Fibroblast of skin of abdomen (primary cell): ENCODE results near the gene PTPRD.

ENCODE experiments used
- DNase-seq: peaks from one replicate; pipeline ENCODE4 v3.0.0-alpha.2; 2013

Gene PTPRD

DNA sequence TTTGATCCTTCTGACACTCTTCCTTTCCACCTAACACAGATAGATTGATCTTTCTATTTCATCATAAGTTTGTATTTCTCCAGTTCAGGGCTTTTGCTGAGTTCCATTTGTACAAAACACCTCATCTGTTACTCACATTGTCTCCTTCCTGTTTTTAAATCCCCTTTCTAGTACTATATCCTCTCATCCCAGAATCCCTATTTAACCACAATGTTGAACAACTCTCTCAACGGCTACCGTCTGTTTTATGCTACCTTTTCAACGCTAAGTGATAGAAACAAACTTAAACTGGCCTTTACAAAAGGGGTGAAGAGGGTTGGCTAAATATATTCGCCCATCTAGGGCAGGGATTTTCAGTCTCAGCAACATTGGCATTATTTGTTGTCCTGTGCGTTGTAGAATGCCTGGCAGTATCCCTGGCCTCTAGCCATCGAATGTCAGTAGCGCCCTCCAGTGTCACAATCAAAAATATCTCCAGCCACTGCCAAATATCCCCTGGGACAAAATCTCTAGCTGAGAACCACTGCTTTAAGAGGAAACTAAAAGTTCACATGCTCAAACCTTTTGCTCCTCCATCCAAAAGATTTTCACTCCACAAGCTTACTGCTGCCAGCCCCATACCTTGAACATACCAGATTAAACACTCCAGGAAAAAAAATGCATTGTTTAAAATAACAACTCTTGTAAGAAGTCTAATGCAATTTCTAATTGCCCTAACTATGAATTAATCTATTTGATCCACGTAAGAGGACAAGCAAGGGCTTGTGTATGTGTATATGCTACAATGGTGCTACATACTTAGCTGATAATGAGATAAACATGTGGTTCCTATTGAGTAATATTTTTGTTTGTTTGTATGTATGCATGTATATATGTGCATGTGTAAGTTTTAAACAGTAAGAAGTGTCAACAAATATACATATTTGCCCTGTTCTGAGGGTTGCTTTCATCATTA lies 344.0 kb downstream of the PTPRD start:
- DNase-seq, result peak; percentile 45

DNA sequence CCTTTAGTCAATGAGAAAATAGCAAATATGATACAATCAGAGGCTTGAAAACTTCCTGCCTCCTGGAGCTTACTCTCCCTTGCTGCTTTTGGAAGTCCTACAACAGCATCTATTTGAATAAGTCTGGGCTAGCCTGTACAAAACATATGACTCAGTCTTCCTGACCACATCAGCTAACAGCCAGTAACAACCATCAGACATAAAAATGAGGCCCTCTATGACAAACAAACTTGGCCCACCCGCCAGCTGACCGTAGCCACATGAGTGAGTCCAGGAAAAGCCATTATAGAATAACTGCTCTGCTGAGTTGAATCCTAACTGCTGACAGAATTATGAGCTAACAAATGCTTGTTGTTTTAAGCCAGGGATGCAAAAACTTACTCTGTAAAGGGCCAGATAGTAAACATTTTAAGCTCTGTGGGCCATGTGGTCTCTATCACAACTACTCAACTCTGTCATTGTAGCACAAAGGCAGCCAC lies 347.6 kb downstream of the PTPRD start:
- peak; percentile 91 for DNase-seq

DNA sequence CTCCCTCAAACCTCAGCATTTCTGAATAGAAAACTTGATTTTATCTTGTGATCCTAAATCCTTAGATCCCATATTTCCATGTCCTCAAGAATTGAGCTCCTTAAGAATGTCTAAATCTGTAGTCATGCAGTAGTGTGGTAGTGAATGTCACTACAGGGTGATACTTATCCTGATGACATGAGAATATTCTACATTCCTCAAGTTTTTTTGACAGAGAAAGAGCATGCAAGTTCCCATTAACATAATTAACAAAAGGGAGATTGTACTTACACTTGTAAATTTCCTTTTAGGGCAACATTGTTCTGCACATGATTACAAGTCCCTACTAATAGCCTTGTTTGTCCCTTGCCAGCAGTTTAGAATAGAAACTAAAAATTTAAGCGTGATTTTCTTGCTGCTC lies 352.3 kb downstream of the PTPRD start:
- no peak for DNase-seq

DNA sequence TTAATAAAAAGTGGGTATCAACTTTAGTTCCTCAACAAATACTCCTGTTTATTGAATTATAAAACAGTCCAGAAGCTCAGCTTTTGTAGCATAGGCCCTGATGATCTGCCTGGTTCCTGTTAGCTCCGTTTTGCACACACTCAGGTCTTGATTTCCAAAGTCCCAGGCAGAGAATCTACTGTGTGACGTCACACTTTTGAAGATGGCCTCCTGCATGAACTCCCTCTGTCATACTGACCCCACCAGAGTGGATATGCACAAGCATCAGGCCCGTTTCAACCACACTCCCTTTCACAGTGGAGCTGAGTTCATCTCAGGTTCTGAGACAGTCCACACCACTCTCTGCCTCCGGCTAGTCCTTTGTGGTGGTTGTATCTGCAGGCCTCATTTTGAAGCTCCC lies 353.1 kb downstream of the PTPRD start:
- no peak for DNase-seq

DNA sequence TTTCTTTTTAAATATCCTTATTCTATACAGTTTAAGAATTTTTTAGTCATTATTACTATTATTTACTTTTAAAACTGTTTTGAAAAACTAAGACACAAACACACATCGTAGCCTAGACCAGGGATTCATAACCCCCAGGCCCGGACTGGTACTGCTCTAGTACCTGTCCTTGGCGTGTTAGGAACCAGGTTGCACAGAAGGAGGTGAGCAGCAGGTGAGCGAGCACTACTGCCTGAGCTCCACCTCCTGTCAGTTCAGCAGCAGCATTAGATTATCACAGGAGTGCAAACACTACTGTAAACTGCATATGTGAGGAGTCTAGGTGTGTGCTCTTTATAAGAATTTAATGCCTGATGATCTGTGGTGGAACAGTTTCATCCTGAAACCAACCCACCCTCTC lies 357.0 kb downstream of the PTPRD start:
- DNase-seq, result no peak

DNA sequence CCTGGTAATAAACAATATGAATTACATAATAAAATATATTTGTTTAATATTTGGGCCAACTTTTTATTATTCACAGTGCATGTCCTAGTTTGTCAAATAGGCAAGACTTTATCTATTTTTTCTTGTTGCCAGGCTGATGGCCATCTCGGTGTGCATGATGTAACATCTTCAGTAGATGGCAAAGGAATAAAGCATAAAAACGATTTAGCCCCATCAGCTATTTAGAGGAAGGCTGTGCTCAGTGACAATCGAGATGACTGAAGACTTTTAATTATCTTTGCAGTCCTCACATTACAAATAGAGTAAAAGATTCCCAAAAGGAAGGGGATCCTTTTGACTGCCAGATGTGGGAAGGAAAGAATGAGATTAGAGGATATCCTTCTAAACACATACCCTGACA lies 358.5 kb downstream of the PTPRD start:
- DNase-seq, result no peak

DNA sequence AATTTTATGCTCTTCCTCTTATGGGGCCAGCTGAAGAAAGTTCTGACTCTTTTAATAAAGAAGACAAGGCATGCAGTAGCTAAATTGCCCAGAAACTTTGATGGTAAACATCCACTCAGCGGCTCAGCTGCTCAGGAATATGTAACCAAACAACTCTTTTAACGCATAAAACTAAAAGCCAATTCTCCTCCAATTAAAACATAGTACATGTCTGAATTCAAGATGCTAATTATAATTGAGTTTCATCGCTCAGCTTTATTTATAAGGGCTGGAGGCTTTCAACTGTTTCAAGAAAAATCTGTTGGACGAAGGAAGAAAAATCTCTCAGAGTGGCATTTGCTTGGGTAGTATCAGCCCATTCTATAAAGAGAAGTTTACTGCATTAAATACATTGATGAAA lies 359.5 kb downstream of the PTPRD start:
- no peak for DNase-seq

DNA sequence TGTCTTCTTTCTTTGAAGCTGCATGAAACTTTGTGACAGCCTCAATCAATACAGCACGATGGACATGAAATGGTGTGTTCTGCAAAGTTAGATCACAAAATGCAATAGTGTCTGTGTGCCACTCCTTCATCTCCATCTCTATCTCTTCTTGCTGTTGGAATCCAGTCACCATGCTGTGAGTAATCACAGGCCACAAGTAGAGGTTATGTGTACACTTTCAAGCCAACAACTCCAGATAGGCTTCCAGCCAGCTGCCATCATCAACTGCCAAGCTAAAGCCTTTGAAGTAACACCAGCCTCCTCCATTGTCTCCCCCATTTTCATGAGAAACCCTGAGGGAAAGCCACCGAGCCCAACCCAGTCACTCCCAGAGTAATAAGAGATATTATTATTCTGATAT lies 360.6 kb downstream of the PTPRD start:
- no peak for DNase-seq

DNA sequence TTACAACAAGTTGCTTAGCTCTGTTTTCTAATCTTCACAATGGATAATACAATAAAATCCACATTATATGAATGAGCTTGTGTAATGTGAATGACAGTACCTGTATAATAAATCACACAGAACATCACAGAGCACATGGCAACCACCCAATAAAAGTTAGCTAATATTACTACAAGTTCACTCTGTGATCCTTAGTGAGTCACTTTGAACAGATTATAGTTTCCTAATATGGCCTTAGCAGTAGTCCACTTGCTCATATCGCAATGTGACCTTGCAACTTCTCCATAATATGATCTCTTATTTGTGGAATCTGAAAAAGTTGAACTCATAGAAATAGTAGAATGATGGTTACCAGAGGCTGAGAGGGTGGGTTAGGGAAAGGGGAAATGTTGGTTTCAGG lies 361.3 kb downstream of the PTPRD start:
- peak; percentile 82 for DNase-seq

DNA sequence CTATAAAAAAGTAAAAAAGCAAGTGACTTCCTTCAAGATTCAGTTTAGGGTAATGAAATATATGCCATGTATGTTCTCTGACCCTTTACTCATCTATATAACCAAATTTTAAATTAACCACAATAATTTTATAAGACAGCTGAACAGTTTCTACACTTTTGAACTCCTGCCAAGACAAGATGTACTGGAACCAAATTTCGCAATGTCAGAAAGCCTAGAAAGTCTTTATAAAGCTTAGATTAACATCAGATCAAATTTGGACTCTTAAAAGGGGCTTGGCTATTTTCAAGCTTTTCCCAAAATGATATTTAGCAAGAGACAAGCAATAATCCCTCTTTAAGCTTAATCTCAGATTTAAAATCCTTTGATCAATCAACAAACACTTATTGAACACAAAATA lies 362.6 kb downstream of the PTPRD start:
- DNase-seq, result peak; percentile 59

DNA sequence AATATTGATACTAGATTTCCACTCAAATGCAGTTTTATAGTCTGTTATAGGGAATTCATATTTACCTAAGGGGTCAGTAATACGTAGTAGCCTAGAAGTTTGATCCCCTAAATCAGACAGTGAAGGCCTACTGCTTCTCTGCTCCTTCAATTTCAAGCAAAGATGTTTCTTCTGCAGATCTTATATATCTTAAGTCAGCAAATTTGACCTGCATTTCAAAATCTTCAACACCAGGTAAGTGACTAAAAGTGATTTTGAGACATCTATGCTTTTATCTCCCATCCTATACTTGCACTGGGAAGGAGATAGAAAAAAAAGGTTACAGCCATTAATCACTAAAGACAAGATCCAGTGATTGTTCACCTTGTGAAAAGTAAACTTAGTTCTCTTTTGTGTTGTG lies 363.9 kb downstream of the PTPRD start:
- DNase-seq, result no peak

DNA sequence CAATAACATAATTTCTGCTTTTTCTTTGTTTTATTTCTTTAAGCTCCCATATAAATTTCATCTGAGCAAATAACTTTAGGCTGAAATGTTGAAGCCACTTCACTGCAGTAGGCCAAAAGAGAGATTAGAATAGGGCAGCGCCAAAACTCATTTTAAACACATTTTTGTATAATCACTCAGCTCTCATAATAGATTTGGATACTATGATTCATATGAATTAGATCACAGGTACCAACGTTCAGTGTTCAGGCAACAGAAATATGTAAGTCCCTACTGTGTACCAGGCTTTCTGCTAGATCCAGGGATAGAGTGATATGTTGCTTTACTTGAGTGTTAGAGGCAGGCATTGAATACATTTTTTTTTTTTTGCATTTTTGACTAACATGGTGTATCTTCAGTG lies 370.5 kb downstream of the PTPRD start:
- DNase-seq, result no peak

DNA sequence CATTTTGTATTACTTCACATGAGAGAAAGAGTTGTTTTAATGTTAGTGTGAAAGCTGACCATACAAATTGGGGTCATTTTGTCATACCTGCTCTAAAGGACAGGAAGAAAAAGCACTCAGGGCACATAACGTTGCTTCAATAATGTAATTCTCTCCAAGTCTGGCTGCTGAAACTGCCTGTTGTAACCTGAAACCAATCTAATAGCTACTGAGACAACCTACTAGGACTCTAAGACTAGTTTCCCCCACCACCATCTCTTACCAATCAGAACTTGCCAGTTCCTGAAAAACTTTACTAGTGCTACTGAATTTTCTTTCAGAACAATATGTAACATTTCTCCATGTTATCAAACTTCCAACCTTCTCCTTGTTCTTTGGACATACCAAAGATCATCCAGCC lies 374.7 kb downstream of the PTPRD start:
- no peak for DNase-seq

DNA sequence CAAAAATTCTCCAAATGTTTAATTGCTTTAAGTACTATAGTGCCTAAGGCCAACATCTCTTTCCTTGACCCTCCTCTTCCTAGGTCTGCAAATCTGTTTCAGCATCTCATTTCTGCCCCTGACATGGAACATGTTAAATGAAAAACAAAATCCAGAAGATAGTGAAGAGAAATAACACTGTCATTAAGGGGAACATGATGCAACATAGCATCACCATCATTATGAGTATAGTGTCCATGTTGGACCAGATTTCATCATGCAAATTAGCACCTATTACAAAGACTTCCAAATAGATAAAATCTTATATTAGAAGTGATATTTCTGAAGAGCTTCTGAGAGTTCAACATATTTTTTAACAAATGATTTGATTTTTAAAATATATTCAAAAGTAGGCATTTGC lies 375.2 kb downstream of the PTPRD start:
- DNase-seq, result no peak

DNA sequence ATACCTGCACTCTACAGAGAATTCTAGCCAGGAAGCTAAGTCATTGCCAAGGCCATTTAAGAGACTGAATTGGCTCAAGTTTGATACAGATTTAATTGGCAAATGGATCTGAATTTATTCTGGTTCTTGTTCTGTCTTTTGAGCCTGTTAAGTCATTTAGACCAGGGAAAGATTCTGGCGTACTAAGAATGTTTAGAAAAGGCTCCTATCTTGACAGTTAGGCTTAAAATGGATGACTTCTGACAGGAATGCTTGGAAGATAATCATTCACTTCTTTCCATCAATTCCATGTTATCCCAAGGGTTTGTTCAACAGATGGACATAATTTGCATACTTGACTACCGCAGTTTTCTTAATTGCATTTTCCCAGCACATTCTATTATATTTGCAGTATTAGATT lies 376.6 kb downstream of the PTPRD start:
- peak; percentile 12 for DNase-seq

DNA sequence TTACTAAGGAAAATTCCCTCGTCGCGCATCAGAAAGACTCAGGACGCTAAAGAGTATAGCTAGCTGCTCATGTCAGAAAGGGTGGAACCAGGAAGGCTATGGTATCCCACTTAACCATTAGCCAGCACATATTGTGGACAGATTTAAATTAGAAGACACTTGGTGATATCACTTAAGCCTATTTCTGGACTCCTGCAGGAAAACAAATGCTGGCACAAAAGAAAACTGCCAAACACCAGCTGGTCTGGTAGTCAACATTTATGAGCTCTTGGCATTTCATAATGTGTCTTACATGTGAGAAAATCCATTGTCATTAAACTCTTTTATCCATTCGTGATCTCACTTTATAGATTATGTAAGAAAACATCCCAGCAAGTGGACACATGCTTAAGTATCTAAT lies 377.4 kb downstream of the PTPRD start:
- no peak for DNase-seq

DNA sequence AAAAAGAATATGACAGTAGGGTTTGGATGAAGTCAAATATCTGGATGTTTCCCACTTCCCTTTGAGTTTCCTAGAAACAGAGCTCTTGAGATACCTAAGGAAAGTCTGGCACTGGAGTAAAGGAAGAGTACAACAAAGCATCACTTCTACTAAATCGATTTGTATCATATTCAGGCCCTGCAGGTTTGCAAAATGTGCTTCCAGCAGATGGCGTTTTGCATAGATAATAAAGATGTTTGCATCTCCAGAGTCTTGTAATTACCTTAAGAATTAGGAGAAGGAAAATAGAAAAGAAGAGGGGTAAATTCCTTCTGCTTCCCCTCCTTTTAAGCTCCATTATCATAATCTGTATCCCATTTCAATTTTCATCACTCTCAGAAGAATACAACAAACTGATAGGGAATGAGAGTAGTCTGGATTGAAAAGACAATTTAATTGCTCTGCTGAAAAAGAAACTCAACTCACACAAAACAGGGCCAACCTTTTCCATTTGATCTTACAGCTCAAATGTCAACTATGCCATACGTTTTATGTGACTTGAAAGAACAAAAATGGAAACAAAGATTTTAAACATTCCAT lies 380.4 kb downstream of the PTPRD start:
- DNase-seq, result peak; percentile 13

DNA sequence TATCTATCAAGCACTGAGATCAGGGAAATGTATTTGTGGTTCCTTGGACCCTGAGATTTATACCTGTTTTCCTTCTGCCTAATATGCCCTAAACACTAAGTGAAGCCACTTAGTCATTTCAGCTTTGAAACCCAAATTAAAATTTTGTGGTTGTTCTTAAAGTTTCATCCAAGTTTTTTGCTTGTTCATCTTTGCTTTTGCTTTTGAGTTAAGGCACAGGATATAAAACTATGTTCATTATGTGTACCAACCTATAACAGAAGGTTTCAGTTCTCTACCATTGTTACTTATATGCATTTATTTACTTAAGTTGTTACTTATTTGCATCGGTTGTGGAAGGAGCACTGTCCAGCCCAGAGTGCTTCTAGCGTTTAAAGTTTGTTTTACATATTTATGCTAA lies 382.3 kb downstream of the PTPRD start:
- no peak for DNase-seq

DNA sequence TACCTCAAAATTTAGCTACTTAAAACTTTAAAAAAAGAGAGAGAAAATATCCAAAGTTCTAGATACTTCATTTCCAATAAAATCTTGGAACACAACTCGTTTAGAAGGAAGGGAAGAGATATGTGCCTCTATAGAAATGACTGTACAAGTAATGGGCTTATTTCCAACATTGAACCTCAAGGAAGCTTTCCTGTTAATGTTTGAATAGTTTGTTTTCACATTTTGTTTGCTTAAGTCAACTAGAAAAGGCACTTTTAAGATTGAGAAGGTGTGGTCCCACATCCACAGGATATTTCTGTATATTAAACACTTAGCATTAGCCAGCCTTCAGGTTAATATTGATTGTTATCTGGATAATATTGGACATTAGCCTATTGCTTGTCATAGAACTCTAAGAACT lies 384.7 kb downstream of the PTPRD start:
- DNase-seq, result no peak

DNA sequence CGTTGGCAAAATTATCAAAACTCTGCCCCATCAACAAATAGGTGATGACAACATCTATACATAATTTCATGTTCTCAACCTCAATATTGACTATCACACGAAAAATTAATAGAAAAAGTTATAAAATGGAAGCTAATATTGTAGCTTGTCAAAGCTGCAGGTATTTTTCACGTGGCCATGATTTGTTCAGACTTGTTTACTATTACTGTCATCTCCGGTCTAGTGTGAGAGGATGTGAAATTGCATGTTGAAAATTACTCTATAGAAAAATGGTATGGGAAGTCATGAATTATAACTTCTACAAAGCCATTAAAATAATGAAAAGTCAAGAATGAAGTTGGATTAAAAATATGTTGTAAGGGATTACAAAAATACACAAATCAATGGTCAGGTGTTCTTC lies 385.8 kb downstream of the PTPRD start:
- DNase-seq, result no peak

DNA sequence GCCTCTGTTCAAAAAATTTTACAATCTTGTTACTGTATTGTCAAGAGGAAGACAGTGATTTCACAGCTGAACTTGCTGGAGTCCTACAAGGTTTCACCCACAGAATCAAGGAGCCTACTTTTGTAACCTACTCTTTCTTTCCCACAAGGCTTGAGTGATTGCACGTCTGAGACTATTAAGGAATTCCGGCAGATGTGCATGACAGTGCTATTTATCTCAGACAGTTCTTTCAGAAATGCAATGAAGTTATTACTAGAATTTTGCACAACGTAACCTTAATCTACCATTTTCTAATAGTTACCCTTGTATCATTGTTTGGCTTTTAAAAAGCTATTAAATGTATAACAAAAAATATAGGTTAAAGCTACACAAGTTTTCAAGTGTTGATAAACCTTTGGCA lies 400.1 kb downstream of the PTPRD start:
- DNase-seq, result no peak

DNA sequence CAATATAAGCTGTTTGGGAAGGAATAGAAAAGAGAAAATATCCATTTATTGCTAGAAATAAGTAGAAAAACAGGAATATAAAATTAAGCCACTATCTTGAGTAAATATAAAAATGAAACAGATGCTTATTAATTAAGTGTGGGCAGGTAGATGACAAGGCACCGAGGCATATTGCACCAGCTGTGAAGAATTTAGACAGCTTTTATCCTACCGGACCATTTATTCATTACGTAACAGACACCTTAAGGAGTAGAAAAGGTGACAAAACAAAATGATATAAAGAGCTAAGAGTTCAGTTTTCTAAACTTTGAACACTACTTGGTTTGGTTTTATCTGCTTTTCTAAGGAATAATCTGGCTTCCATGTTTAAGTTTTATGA lies 404.1 kb downstream of the PTPRD start:
- DNase-seq, result no peak

DNA sequence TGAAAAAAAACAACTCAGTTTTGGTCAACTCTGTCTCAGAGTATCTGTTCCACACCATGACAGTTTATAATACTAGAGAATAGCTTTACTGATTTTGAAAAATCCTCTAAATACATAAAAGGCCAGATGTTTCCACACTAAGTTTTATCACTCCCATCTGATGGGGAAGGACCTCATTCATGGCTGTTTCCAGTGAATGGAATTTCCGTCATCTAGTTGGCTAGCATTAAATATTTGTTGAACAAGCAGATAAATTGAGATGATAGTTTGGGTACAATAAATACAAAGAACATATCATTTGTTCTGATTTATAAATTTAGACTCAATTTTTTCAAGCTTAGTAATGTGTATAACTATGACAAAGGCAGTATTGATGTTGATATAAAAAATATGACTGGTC lies 408.5 kb downstream of the PTPRD start:
- DNase-seq, result no peak

DNA sequence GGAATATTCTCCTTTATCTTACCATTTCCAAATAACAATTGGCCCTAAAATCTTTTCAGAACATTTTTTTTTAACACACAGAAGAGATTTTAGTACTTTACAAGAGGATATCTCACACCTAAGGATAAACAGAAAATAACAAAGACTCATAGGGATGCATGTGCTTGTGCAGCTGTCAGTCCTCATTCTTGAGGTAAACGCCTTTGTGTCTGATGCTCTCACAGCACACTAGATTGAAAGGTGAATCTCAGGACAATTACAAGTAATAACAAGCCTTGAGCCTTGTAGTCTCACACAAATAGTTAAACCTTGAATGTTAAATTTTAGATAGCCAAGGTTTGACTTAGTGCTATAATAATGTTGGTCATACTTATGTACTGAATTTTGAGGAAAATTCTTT lies 439.2 kb downstream of the PTPRD start:
- no peak for DNase-seq
